H1 (cell line): ENCODE measurements around the gene ZNF263. TPM values are rescaled to one million over a fixed set of nuclear protein-coding genes. Genes with fewer than 3 reads are reported as not detected.

Experiments used
- CTCF ChIA-PET: fragments of 300-600 bp; sonication (Branson Sonifier 250); formaldehyde crosslinking; loops from one replicate; lab custom pipeline; 2021; ENCODE audit not compliant: partially characterized antibody; lab: Charles Lee
- POLR2A ChIA-PET: fragments of 300-600 bp; sonication (Branson Sonifier 250); formaldehyde crosslinking; loops from one replicate; lab custom pipeline; 2021; ENCODE audit warnings: inconsistent platforms; ENCODE audit not compliant: partially characterized antibody; lab: Charles Lee
- DNase-seq, 2 experiments: peaks; one replicate each; pipeline versions ENCODE4 v3.0.0 to v3.0.0-alpha.2; 2010 to 2022; ENCODE audit warnings: low spot score in 2 of 2, low read depth in 1 of 2, mixed read lengths in 1 of 2
- FAIRE-seq: peaks from 2 replicates; lab custom pipeline; 2011; peaks lifted over from hg19 to GRCh38; lab: Jason Lieb, UNC
- H2AFZ ChIP-seq: 2 replicates; pipeline ENCODE4 v1.8.1; 2012; ENCODE audit warnings: low read length, inconsistent platforms
- H2AK5ac ChIP-seq: 2 replicates; pipeline ENCODE4 v1.6.1; 2013; ENCODE audit warnings: low read depth, low read length
- H2BK120ac ChIP-seq: replicated peaks from 2 replicates; pipeline ENCODE3; 2013; ENCODE audit warnings: low read depth, low read length, inconsistent platforms
- H2BK12ac ChIP-seq: 2 replicates; pipeline ENCODE4 v1.6.1; 2013; ENCODE audit warnings: low read depth, low read length
- H2BK15ac ChIP-seq: 2 replicates; pipeline ENCODE4 v1.6.1; 2013; ENCODE audit warnings: low read length
- H2BK20ac ChIP-seq: 2 replicates; pipeline ENCODE4 v1.6.1; 2013; ENCODE audit warnings: low read length
- H2BK5ac ChIP-seq: 2 replicates; pipeline ENCODE4 v1.6.1; 2013; ENCODE audit warnings: low read depth, low read length
- H3K14ac ChIP-seq: 2 replicates; pipeline ENCODE4 v1.6.1; 2013; ENCODE audit warnings: inconsistent platforms; ENCODE audit not compliant: insufficient read length
- H3K18ac ChIP-seq: 2 replicates; pipeline ENCODE4 v1.6.1; 2013; ENCODE audit warnings: low read length; ENCODE audit errors: extremely low read depth
- H3K23ac ChIP-seq: 2 replicates; pipeline ENCODE4 v1.6.1; 2013; ENCODE audit warnings: inconsistent platforms; ENCODE audit not compliant: insufficient read length
- H3K23me2 ChIP-seq: 2 replicates; pipeline ENCODE4 v1.6.1; 2013; ENCODE audit warnings: low read depth, low read length
- H3K27ac ChIP-seq: 2 replicates; pipeline ENCODE4 v1.6.1; 2011; ENCODE audit warnings: low read depth, low read length, inconsistent platforms
- H3K27me3 ChIP-seq, 4 experiments: replicated peaks in 1 of 4; 1 replicate in 1 of 4; 2 replicates in 3 of 4; pipeline versions ENCODE4 v1.6.1 to v1.8.1; 2011 to 2013; ENCODE audit warnings: low read length in 3 of 4, mild to moderate bottlenecking in 3 of 4, inconsistent platforms in 2 of 4, mixed read lengths in 2 of 4, moderate library complexity in 1 of 4; ENCODE audit not compliant: control insufficient read depth in 3 of 4, insufficient read depth in 3 of 4; ENCODE audit errors: extremely low read depth in 1 of 4
- H3K36me3 ChIP-seq, 4 experiments: 2 replicates each; pipeline versions ENCODE4 v1.6.1 to v1.8.1; 2011 to 2013; ENCODE audit warnings: mild to moderate bottlenecking in 4 of 4, low read length in 3 of 4, moderate library complexity in 2 of 4, control low read depth in 1 of 4, inconsistent platforms in 1 of 4; ENCODE audit not compliant: insufficient read depth in 4 of 4, control insufficient read depth in 2 of 4
- H3K4ac ChIP-seq: replicated peaks from 2 replicates; pipeline ENCODE3; 2013; ENCODE audit warnings: low read length, low read depth, mixed read lengths, inconsistent platforms; ENCODE audit not compliant: insufficient read length
- H3K4me1 ChIP-seq, 4 experiments: replicated peaks in 1 of 4; 1 replicate in 1 of 4; 2 replicates in 3 of 4; pipeline versions ENCODE4 v1.6.1 to v1.8.1; 2011 to 2013; ENCODE audit warnings: low read length in 3 of 4, inconsistent platforms in 2 of 4, mixed read lengths in 1 of 4; ENCODE audit not compliant: insufficient read depth in 4 of 4, control insufficient read depth in 3 of 4
- H3K4me2 ChIP-seq, 2 experiments: 2 replicates each; pipeline versions ENCODE4 v1.6.1 to v1.8.1; 2011 to 2013; ENCODE audit warnings: low read depth in 2 of 2, low read length in 2 of 2, control low read depth in 1 of 2, inconsistent platforms in 1 of 2, mild to moderate bottlenecking in 1 of 2; ENCODE audit not compliant: insufficient read depth in 1 of 2
- H3K4me3 ChIP-seq, 4 experiments: fragments of 200-600, 300-600 bp in 1 of 4; sonication (generic), shearing (Covaris generic), sonication (Bioruptor Twin) in 1 of 4; 2 replicates each; pipeline versions ENCODE4 v1.5.1 to v1.8.1; 2011 to 2016; ENCODE audit warnings: low read length in 4 of 4, low read depth in 3 of 4, control low read depth in 2 of 4, inconsistent platforms in 2 of 4, mild to moderate bottlenecking in 2 of 4, mixed read lengths in 1 of 4, moderate library complexity in 1 of 4; ENCODE audit not compliant: insufficient read depth in 2 of 4; ENCODE audit errors: extremely low read depth in 1 of 4
- H3K56ac ChIP-seq: replicated peaks from 2 replicates; pipeline ENCODE3; 2013; ENCODE audit warnings: low read depth, mild to moderate bottlenecking, mixed read lengths, low read length, inconsistent platforms; ENCODE audit not compliant: insufficient read length
- H3K79me1 ChIP-seq: 2 replicates; pipeline ENCODE4 v1.6.1; 2013; ENCODE audit warnings: low read depth, low read length, control low read depth
- H3K79me2 ChIP-seq, 2 experiments: 2 replicates each; pipeline versions ENCODE4 v1.6.1 to v1.8.1; 2012 to 2013; ENCODE audit warnings: low read length in 2 of 2, mild to moderate bottlenecking in 2 of 2, inconsistent platforms in 1 of 2; ENCODE audit not compliant: insufficient read depth in 2 of 2, control insufficient read depth in 1 of 2
- H3K9ac ChIP-seq, 4 experiments: replicated peaks in 1 of 4; 1 replicate in 1 of 4; 2 replicates in 3 of 4; pipeline versions ENCODE4 v1.6.1 to v1.8.1; 2011 to 2013; ENCODE audit warnings: low read depth in 3 of 4, low read length in 3 of 4, control low read depth in 2 of 4, mild to moderate bottlenecking in 2 of 4, moderate library complexity in 2 of 4, inconsistent platforms in 1 of 4; ENCODE audit errors: extremely low read depth in 1 of 4
- H3K9me3 ChIP-seq, 2 experiments: 2 replicates each; pipeline versions ENCODE4 v1.6.1 to v1.8.1; 2012 to 2013; ENCODE audit warnings: mild to moderate bottlenecking in 2 of 2, moderate library complexity in 2 of 2, control low read depth in 1 of 2, inconsistent platforms in 1 of 2, low read depth in 1 of 2, low read length in 1 of 2, mixed read lengths in 1 of 2; ENCODE audit not compliant: insufficient read depth in 2 of 2
- H4K20me1 ChIP-seq, 2 experiments: replicated peaks in 1 of 2; 2 replicates each; pipeline versions ENCODE3 to v1.8.1; 2011 to 2013; ENCODE audit warnings: inconsistent platforms in 2 of 2, low read length in 2 of 2, mild to moderate bottlenecking in 1 of 2; ENCODE audit not compliant: insufficient read depth in 2 of 2, control insufficient read depth in 1 of 2
- H4K5ac ChIP-seq: 2 replicates; pipeline ENCODE4 v1.6.1; 2013; ENCODE audit warnings: low read length, low read depth, mixed read lengths, inconsistent platforms; ENCODE audit not compliant: insufficient read length
- H4K8ac ChIP-seq: 2 replicates; pipeline ENCODE4 v1.8.0; 2013; ENCODE audit warnings: mild to moderate bottlenecking, moderate library complexity, low read length, inconsistent platforms; ENCODE audit not compliant: insufficient read depth; ENCODE audit errors: extremely low read depth
- H4K91ac ChIP-seq: replicated peaks from 2 replicates; pipeline ENCODE3; 2013; ENCODE audit warnings: low read length, mixed read lengths, inconsistent platforms; ENCODE audit not compliant: insufficient read length
- CHD1 ChIP-seq: IDR thresholded peaks from 2 replicates; pipeline ENCODE4 v1.6.1; 2012; ENCODE audit warnings: low read depth, low read length, improper control_type of control experiment
- SRF ChIP-seq: IDR thresholded peaks from 2 replicates; pipeline ENCODE4 v1.6.1; 2011; ENCODE audit warnings: mild to moderate bottlenecking, low read depth, low read length, moderate library complexity
- TAF7 ChIP-seq: optimal IDR thresholded peaks from 2 replicates; pipeline ENCODE3; 2011; ENCODE audit warnings: low read depth, mild to moderate bottlenecking, inconsistent platforms, low read length, moderate library complexity, borderline replicate concordance
- polyA plus RNA-seq, 7 experiments: library from polyadenylated mRNA; depleted of rRNA in 3 of 7; stranded (reverse) in 5 of 7; unstranded in 2 of 7; fragments of >200 nt in 5 of 7; fragments of 200-250 nt in 2 of 7; gene quantifications; 1 replicate in 5 of 7; 2 replicates in 1 of 7; 4 replicates in 1 of 7; pipeline versions ENCODE4 v1.2.1 to v1.2.3, GENCODE V29; 2011 to 2013; ENCODE audit warnings: missing spikeins in 2 of 7, mixed read lengths in 2 of 7
- total RNA-seq: library from RNA; stranded (reverse); fragmentation: NEBNext Ultra II Directional; extraction: Animal tissue kit (Norgen Biotek cat#: 25700); gene quantifications from 2 replicates; pipeline ENCODE4 v1.2.1, GENCODE V29; 2021

The ZNF263 gene
- total and polyA plus RNA-seq, 2 of the 8 experiments (the other 6 are each of a cell fraction or from before 2014, with no cell fraction given) = 9.2 to 26.7 TPM

DNA sequence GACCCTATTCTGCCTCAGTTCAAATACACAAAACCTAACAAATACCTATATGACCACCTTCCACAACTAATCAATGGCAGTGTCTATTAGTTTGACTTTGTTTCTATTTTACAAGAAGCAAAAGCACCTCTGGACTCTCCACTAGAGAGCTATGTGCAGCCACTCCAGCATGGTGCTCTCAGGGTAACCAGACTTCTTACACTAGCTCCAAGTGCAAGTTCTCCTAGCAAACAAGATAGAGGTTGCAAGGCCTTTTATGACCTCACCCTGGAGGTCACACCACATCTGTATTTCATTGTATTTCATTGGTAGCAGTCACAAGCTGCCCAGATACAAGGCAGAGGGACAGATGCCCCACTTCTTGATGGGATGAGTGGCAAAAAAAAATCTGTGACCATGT is 8.3 kb upstream of the ZNF263 start:
- no peaks in the 10 kb centered on the region for H3K4me1 ChIP-seq
- H3K9ac ChIP-seq = no peak overlapping the region
- H3K79me1 ChIP-seq = no peaks in the 10 kb centered on the region
- ChIA-PET CTCF (interaction anchor here (2.5 kb wide), 1 partner anchor 8 kb away, joined by 24 read pairs; no protein-coding TSS in a partner anchor), POLR2A (interaction anchor here (1.1 kb wide), 1 partner anchor 35 kb away, joined by 3 read pairs; no protein-coding TSS in a partner anchor)
- H2AK5ac ChIP-seq = no peak overlapping the region
- H3K4me3 ChIP-seq = no peak overlapping the region
- no peak overlapping the region for H3K56ac ChIP-seq
- H3K4me2 ChIP-seq = no peak overlapping the region
- no peak overlapping the region for H4K8ac ChIP-seq
- H2BK5ac ChIP-seq = no peak overlapping the region
- H3K4ac ChIP-seq = no peak overlapping the region
- H3K23ac ChIP-seq = no peak overlapping the region
- H2BK12ac ChIP-seq = no peak overlapping the region
- no peaks in the 10 kb centered on the region for H3K23me2 ChIP-seq
- H2AFZ ChIP-seq = no peak overlapping the region
- no peak overlapping the region for H2BK15ac ChIP-seq
- no peak overlapping the region for H3K27ac ChIP-seq
- TF ChIP-seq TAF7 = no peak
- TF ChIP-seq SRF = no peak
- TF ChIP-seq CHD1 = no peak
- no peaks in the 10 kb centered on the region; a peak in 1 of 7 replicates for H3K27me3 ChIP-seq
- H3K36me3 ChIP-seq = no peaks in the 10 kb centered on the region
- no peak overlapping the region for H4K5ac ChIP-seq
- no peaks in the 10 kb centered on the region for H3K79me2 ChIP-seq
- H3K14ac ChIP-seq = no peak overlapping the region
- FAIRE-seq = no peak
- peaks cover 0 to 3% of the 10 kb centered on the region in 2 experiments; a peak in 1 of 4 replicates for H3K9me3 ChIP-seq
- DNase-seq = no peak
- H4K20me1 ChIP-seq = no peaks in the 10 kb centered on the region
- no peak overlapping the region for H2BK120ac ChIP-seq
- no peak overlapping the region for H3K18ac ChIP-seq
- H4K91ac ChIP-seq = no peak overlapping the region
- H2BK20ac ChIP-seq = no peak overlapping the region
